ENCODE data around the gene IL10.

The IL10 gene

GRCh38 chr1:206738370-206739366, 33.6 kb downstream of the IL10 start:
- no peak overlapping the region for H3K27ac ChIP-seq (replicated peaks)
- no peaks in the 10 kb centered on the region for H3K27me3 ChIP-seq (ENCODE audit: insufficient read depth, poor library complexity, severe bottlenecking)
- TF ChIP-seq GABPA (IDR thresholded peaks at IDR 0.05; ENCODE audit: low read depth) (no peak), REST (IDR thresholded peaks at IDR 0.05; ENCODE audit: insufficient replicate concordance, low read depth) (no peak), POLR2AphosphoS5 (IDR thresholded peaks at IDR 0.05; ENCODE audit: low read depth) (no peak), CTCF (IDR thresholded peaks at IDR 0.05; ENCODE audit: insufficient read depth, low read length) (no peak), SPI1 (IDR thresholded peaks at IDR 0.05; ENCODE audit: borderline replicate concordance, low read depth) (no peak)
- H3K4me3 ChIP-seq (replicated peaks; ENCODE audit: insufficient read depth, low read length) = no peak overlapping the region
- DNase-seq (ENCODE audit: low read depth in 1 of 2, low spot score in 1 of 2) = peak in 1 of 2 experiments; percentile 28

GRCh38 chr1:206737729-206738201, 34.5 kb downstream of the IL10 start:
- H3K4me3 ChIP-seq (replicated peaks; ENCODE audit: insufficient read depth, low read length) = no peak overlapping the region
- H3K27me3 ChIP-seq (ENCODE audit: insufficient read depth, poor library complexity, severe bottlenecking) = no peaks in the 10 kb centered on the region
- no peak for TF ChIP-seq POLR2AphosphoS5 (IDR thresholded peaks at IDR 0.05; ENCODE audit: low read depth)
- no peak for DNase-seq (ENCODE audit: low read depth in 1 of 2, low spot score in 1 of 2)
- H3K27ac ChIP-seq (replicated peaks) = no peak overlapping the region

- TF ChIP-seq GABPA (IDR thresholded peaks at IDR 0.05; ENCODE audit: low read depth) (no peak), REST (IDR thresholded peaks at IDR 0.05; ENCODE audit: insufficient replicate concordance, low read depth) (no peak)
- DNase-seq (ENCODE audit: low read depth in 1 of 2, low spot score in 1 of 2) = no peak
- no peak overlapping the region for H3K4me3 ChIP-seq (replicated peaks; ENCODE audit: insufficient read depth, low read length)
- no peaks in the 10 kb centered on the region for H3K27me3 ChIP-seq (ENCODE audit: insufficient read depth, poor library complexity, severe bottlenecking)
- H3K27ac ChIP-seq (replicated peaks) = no peak overlapping the region
Measured at GRCh38 chr1:206736878-206737728, 35.2 kb downstream of the IL10 start.

- no peak for DNase-seq (ENCODE audit: low read depth in 1 of 2, low spot score in 1 of 2)
- no peak overlapping the region for H3K4me3 ChIP-seq (replicated peaks; ENCODE audit: insufficient read depth, low read length)
- no peak for TF ChIP-seq POLR2AphosphoS5 (IDR thresholded peaks at IDR 0.05; ENCODE audit: low read depth)
- TF ChIP-seq CTCF (IDR thresholded peaks at IDR 0.05; ENCODE audit: insufficient read depth, low read length) = no peak
- TF ChIP-seq GABPA (IDR thresholded peaks at IDR 0.05; ENCODE audit: low read depth) = no peak
- no peak for TF ChIP-seq SPI1 (IDR thresholded peaks at IDR 0.05; ENCODE audit: borderline replicate concordance, low read depth)
- TF ChIP-seq REST (IDR thresholded peaks at IDR 0.05; ENCODE audit: insufficient replicate concordance, low read depth) = no peak
Measured at GRCh38 chr1:206735553-206736031, 36.7 kb downstream of the IL10 start.

More at GRCh38 chr1:206735553-206736031, 36.7 kb downstream of the IL10 start:
- H3K27me3 ChIP-seq (ENCODE audit: insufficient read depth, poor library complexity, severe bottlenecking) = no peaks in the 10 kb centered on the region
- H3K27ac ChIP-seq (replicated peaks) = no peak overlapping the region

All from HL-60 (cell line).